Activated CD8-positive, alpha-beta memory T cell treated with anti-CD3 and anti-CD28 coated beads, Interleukin-2, amount 10 ng/mL, durations not matched to agents 7 days and 5 days (primary cell): ENCODE results near the gene RAB44. TPM values are rescaled to one million over a fixed set of nuclear protein-coding genes. Genes with fewer than 3 reads are reported as not detected.

Experiments
- ATAC-seq: fragments of 150-1000 bp; cut with Tn5 transposase; one replicate; pipeline ENCODE4 v1.10.0; 2021; ENCODE audit warnings: moderate library complexity
- CTCF ChIA-PET: fragments of 350-600 bp; sonication (Branson Sonifier 250); formaldehyde crosslinking; loops from one replicate; lab custom pipeline; 2021; ENCODE audit warnings: antibody characterized with exemption; lab: Charles Lee
- DNase-seq: peaks from one replicate; pipeline ENCODE4 v3.0.0-alpha.2; 2020
- H3K27ac Mint-ChIP-seq: one replicate; pipeline ENCODE4 v1.8.0; 2021; ENCODE audit warnings: mild to moderate bottlenecking, mixed read lengths
- H3K27me3 Mint-ChIP-seq: one replicate; pipeline ENCODE4 v1.8.0; 2021; ENCODE audit warnings: mixed read lengths
- H3K36me3 Mint-ChIP-seq: one replicate; pipeline ENCODE4 v1.8.0; 2021; ENCODE audit warnings: mild to moderate bottlenecking, mixed read lengths
- H3K4me1 Mint-ChIP-seq: one replicate; pipeline ENCODE4 v1.8.0; 2021; ENCODE audit warnings: mixed read lengths
- H3K4me3 Mint-ChIP-seq: one replicate; pipeline ENCODE4 v1.8.0; 2021; ENCODE audit warnings: mild to moderate bottlenecking, moderate library complexity, mixed read lengths
- H3K9me3 Mint-ChIP-seq: one replicate; pipeline ENCODE4 v1.8.0; 2022; ENCODE audit warnings: low read depth, mixed read lengths
- total RNA-seq, 2 experiments: library from RNA; stranded (reverse); gene quantifications; one replicate each; pipeline ENCODE4 v1.2.3, GENCODE V29; 2021

RAB44 gene
- total RNA-seq, 2 experiments from 2014 or later = not detected

DNA sequence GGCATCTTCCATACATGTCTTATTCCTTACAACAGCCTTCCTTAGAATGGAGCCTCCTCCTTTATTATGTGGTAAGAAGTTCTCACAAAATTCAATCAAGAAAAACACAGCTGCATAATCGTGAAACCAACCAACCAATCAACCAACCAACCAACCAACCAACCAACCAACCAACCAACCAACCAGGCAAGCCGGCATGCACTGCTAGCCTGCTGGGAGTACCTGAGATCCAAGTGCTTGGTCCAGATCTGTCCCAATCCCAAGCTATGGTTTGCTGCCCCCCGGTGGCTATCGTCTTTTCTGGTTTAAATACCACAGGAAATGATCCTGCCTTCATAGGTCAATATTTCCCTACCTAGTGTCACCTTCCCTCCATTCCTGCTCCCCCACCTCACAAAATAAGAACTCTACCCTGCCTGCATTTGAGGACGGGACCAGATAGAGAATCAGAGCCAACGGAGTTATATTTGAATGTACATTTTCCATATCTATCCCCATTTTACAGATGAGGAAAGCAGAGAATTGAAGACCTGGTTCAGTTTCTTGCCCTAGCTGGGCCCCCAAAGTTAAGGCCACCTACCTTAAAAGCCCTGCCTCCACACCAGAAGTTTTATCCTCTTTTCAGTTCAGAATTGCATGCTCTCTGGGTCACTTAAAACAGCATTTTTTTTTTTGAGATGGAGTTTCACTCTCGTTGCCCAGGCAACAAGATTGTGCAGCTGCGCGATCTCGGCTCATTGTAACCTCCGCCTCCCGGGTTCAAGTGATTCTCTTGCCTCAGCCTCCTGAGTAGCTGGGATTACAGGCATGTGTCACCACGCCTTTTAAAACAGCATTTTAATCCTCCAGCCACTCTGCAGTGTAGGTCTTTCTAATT is 27.1 kb downstream of the RAB44 start:
- Mint-ChIP-seq H3K9me3 (no peaks in the 10 kb centered on the region), H3K36me3 (no peaks in the 10 kb centered on the region), H3K27ac (no peak overlapping the region), H3K27me3 (no peaks in the 10 kb centered on the region), H3K4me1 (peaks cover 24% of the 10 kb centered on the region), H3K4me3 (no peak overlapping the region)
- CTCF ChIA-PET = interaction anchor here (0.7 to 1.9 kb wide), 15 partner anchors 8 to 113 kb away, joined by 3 to 12 read pairs (median 3); no protein-coding TSS in a partner anchor
- ATAC-seq (no peak), DNase-seq (peak; percentile 75)

DNA sequence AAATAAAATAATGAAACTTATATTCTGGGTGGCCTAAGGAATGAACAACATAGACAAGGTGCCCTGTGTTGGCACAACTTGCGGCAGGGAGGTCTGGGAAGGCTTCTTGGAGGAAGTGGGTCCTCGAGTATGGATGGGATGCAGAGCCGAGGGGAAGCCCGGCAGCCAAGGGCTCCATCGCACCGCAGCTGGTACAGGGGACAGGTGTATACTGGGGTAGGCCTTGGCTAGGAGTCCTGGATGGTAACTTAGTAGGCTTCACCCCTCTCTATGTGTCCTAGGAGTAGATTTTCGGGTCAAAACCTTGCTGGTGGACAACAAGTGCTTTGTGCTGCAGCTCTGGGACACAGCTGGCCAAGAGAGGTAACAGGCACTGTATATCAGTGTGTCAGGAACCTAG is 28.0 kb downstream of the RAB44 start:
- H3K27ac Mint-ChIP-seq = no peak overlapping the region
- no peak for ATAC-seq

DNA sequence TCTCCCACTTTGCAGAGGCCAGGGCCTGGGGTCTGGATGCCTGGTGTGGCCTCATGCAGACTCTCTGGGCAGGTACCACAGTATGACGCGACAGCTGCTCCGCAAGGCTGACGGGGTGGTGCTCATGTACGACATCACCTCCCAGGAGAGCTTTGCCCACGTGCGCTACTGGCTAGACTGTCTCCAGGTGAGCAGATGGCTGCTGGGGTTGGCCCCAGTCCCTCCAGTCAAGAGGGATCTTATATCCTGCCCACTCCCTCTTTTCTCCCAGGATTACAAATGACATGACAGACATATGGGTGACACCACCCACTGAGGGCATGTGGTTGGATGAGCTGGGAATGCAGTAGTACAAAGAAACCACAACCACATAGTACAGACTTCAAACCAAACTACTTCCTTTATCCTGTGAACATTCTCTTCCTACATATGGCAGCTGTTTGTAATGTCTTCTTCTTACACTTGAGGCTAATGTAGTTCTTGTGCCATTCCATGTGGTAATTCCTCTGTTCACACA is 29.9 kb downstream of the RAB44 start:
- Mint-ChIP-seq H3K4me3 (no peak overlapping the region), H3K27ac (no peak overlapping the region), H3K36me3 (no peaks in the 10 kb centered on the region), H3K4me1 (peaks cover 24% of the 10 kb centered on the region), H3K9me3 (no peaks in the 10 kb centered on the region), H3K27me3 (no peaks in the 10 kb centered on the region)
- CTCF ChIA-PET = interaction anchor here (1.3 to 1.5 kb wide), 2 partner anchors 35 to 112 kb away, joined by 5 to 10 read pairs; no protein-coding TSS in a partner anchor
- DNase-seq (no peak), ATAC-seq (peak; percentile 46)

More for the DNA sequence above, 28.0 kb downstream of the RAB44 start:
- Mint-ChIP-seq H3K4me1 (peaks cover 24% of the 10 kb centered on the region), H3K4me3 (no peak overlapping the region), H3K27me3 (no peaks in the 10 kb centered on the region), H3K36me3 (no peaks in the 10 kb centered on the region), H3K9me3 (no peaks in the 10 kb centered on the region)
- CTCF ChIA-PET = interaction anchor here (0.8 to 1.9 kb wide), 4 partner anchors 25 to 110 kb away, joined by 3 to 12 read pairs (median 3); no protein-coding TSS in a partner anchor
- no peak for DNase-seq

DNA sequence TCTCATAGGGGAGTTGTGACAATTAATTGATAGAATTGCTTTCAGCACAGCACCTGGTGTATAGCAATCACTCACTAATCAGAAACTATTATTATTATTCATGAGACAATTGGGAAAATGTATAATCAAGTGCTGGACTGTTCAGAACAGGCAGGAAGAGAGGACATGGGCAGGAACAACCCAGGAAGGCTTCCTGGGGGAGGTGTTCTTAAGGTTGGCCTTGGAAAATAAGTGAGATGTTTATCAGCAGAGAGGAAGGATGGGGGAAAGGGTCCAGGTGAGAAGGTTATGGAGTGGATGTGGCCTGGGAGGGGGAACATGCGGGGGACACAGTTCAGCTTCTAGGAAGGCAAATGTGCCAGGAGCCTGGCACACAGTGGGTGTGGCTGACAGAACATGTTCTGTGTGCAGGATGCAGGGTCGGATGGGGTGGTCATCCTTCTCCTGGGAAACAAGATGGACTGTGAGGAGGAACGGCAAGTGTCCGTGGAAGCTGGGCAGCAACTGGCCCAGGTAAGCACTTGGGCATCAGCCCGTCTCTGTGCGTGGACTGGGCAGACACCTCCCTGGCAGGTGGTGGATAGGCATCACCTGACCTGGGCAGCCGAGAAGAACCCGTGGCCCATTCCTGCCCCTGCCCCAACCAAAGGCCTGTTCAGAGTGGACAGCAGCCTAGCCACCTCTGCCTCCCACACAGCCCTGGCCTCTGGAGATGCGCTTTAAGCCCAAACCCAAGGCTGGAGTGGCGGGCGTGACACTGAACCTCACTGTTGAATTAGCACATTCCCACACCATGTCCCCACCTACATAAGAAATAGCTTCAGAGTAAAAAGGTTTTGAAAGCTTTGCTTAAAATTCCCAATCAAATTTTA is 30.9 kb downstream of the RAB44 start:
- no peak for DNase-seq
- peaks cover 24% of the 10 kb centered on the region for H3K4me1 Mint-ChIP-seq
- H3K36me3 Mint-ChIP-seq = no peaks in the 10 kb centered on the region
- no peaks in the 10 kb centered on the region for H3K27me3 Mint-ChIP-seq
- no peak for ATAC-seq
- no peaks in the 10 kb centered on the region for H3K9me3 Mint-ChIP-seq
- CTCF ChIA-PET = interaction anchor here (0.7 to 1.6 kb wide), 6 partner anchors 24 to 113 kb away, joined by 3 to 10 read pairs (median 3); no protein-coding TSS in a partner anchor
- no peak overlapping the region for H3K4me3 Mint-ChIP-seq
- H3K27ac Mint-ChIP-seq = peak overlapping the region; percentile 42

DNA sequence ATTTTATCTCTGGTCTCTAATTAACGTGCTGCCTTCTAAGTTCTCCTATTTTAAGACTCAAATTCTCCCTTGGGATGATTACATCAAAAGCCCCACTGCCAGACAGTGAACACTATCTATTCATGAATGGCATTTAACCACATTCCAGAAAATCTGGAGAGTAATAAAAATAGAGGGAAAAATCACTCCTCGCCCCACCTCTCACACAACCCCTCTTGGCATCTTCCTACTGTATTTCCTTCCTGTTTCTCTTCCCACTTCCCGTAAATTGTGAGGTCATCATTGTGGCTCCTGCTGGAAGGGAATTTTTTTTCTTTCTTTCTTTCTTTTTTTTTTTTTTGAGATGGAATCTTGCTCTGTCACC is 31.5 kb downstream of the RAB44 start:
- Mint-ChIP-seq H3K4me1 (peaks cover 24% of the 10 kb centered on the region), H3K36me3 (no peaks in the 10 kb centered on the region), H3K9me3 (no peaks in the 10 kb centered on the region), H3K4me3 (no peak overlapping the region), H3K27ac (no peak overlapping the region), H3K27me3 (no peaks in the 10 kb centered on the region)
- ATAC-seq (no peak), DNase-seq (no peak)
- CTCF ChIA-PET = interaction anchor here (0.7 to 1.6 kb wide), 5 partner anchors 24 to 114 kb away, joined by 3 to 10 read pairs (median 3); no protein-coding TSS in a partner anchor

DNA sequence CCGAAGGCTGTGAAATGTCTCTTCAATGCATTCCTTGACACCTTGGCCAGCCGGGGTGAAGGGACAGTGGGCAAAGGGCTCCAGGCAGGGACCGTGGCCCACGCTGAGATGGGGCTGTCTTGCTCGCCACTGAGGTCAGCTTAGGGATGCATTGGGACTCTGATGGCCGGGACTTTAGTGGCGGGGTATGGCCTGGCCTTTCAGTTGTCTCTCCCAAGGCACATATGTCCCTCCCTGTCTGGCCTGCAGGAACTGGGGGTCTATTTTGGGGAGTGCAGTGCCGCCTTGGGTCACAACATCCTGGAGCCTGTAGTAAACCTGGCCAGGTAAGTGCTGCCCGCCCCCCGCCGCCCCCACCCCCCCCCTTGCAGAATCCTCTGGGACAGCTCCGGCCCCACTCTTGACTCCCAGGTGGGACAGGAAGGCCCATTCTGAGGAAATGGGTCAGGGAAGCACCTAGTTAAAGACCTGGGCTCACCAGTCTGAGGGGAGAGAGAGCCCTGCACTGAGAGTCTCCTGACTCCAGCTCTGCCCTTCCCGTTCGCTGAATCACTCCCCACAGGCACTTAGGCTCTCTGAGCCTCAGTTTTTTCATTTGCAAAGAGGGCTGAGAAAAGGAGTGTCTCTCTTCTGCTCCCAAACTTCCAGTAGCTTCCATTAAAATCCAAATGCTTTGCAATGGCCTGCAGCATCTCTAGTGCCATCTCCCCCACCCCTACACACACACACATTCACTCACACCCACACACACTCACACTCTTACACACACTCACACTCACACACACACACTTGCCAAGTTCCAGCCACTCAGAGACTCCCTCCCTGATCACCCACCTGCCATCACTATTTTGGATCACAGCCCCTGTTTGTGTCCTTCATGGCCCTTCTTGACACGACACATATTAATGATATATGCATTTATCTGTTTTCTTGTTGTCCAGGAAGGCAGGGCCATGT is 33.1 kb downstream of the RAB44 start:
- DNase-seq (no peak), ATAC-seq (no peak)
- Mint-ChIP-seq H3K9me3 (no peaks in the 10 kb centered on the region), H3K27ac (no peak overlapping the region), H3K36me3 (no peaks in the 10 kb centered on the region), H3K4me1 (peaks cover 31% of the 10 kb centered on the region), H3K4me3 (no peak overlapping the region), H3K27me3 (no peaks in the 10 kb centered on the region)
- CTCF ChIA-PET = interaction anchor here (0.7 to 1.7 kb wide), 5 partner anchors 35 to 287 kb away, joined by 3 to 7 read pairs (median 3); no protein-coding TSS in a partner anchor

DNA sequence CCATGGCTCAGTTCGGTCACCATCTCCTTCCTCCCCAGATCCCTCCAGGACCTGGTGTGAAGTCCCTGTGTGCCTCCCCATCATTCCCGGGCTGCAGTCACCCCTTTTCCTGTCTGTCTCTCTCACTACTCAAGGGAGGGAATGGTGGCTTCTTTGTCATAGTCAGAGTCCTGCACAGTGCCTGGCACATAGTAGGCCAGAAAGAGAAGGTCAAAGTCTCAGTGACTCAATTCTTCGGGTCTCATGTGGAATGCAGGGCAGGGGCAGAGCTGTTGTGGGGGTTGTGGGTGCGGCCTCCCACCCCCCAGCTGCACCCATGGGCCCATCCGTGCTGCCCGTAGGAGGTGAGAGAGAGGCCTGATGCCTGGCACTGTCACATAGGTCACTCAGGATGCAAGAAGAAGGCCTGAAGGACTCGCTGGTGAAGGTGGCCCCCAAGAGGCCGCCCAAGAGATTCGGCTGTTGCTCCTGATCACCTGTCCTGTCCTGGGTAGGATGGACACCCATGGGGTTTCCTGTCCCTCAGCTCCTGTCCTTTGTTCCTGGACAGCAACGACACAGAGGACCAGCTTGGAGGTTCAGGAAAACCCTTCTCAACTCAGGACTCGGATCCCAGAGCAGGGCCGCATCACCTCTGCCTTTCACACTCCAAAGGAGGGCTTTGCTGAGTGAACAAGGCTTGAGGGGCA is 34.1 kb downstream of the RAB44 start:
- H3K9me3 Mint-ChIP-seq = no peaks in the 10 kb centered on the region
- DNase-seq (no peak), ATAC-seq (no peak)
- no peak overlapping the region for H3K4me3 Mint-ChIP-seq
- H3K4me1 Mint-ChIP-seq = peaks cover 28% of the 10 kb centered on the region
- CTCF ChIA-PET = interaction anchor here (0.6 to 1.8 kb wide), 3 partner anchors 23 to 286 kb away, joined by 5 to 7 read pairs (median 6); no protein-coding TSS in a partner anchor
- H3K27ac Mint-ChIP-seq = no peak overlapping the region
- no peaks in the 10 kb centered on the region for H3K36me3 Mint-ChIP-seq
- no peaks in the 10 kb centered on the region for H3K27me3 Mint-ChIP-seq

DNA sequence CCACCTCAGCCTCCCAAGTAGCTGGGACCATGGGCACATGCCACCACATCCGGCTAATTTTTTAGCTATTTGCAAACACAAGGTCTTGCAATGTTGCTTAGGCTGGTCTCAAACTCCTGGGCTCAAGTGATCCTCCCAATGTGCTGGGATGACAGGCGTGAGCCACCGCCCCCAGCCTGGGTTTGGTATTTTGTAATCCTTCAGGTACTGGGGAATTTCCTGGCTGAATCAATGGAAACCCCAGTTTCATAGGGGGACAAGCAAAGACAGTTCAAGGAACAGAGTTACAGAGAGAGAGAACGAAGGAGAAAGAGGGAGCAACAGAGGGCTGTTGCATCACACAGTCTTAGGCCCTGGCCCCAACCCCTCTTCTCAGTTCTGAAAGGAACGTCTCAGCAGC is 35.7 kb downstream of the RAB44 start:
- H3K27me3 Mint-ChIP-seq = no peaks in the 10 kb centered on the region
- H3K4me1 Mint-ChIP-seq = peaks cover 14% of the 10 kb centered on the region
- no peaks in the 10 kb centered on the region for H3K36me3 Mint-ChIP-seq
- CTCF ChIA-PET = interaction anchor here (0.6 to 4.5 kb wide), 4 partner anchors 9 to 109 kb away, joined by 3 to 33 read pairs (median 4); no protein-coding TSS in a partner anchor
- no peaks in the 10 kb centered on the region for H3K9me3 Mint-ChIP-seq
- H3K4me3 Mint-ChIP-seq = no peak overlapping the region
- DNase-seq (no peak), ATAC-seq (no peak)
- H3K27ac Mint-ChIP-seq = no peak overlapping the region

DNA sequence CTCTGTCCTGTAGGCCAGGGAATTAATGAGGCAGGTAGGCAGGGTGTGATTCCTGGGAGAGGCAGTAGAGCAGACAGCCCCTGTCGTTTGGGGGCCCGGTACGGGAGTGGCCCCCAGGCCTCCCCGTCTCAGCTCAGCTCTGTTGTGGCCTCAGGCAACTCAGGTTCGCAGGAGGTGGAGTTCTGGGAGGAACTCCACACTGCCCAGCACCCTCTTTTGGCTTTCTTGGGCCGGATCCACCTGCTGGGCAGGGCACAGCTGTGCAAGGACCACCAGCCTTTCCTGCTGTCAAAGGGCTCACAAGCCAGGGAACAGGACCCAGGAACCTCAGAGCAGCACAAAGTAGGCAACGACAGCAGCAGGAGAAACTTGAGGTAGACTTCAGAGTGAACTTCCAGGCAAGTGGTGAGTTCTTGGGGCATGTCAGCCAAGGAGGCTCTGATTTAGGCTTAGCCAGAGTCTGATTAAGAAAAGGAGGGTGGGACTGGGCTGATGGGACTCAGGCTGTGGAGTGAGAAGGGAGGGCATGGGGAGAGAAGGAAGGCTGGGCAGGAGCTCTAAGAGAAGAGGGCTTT is 36.9 kb downstream of the RAB44 start:
- Mint-ChIP-seq H3K4me1 (peaks cover 7% of the 10 kb centered on the region), H3K27me3 (no peaks in the 10 kb centered on the region), H3K4me3 (peak overlapping the region; percentile 13), H3K9me3 (no peaks in the 10 kb centered on the region), H3K36me3 (no peaks in the 10 kb centered on the region), H3K27ac (peak overlapping the region; percentile 56)
- ATAC-seq = no peak
- CTCF ChIA-PET = interaction anchor here (0.7 to 4.5 kb wide), 9 partner anchors 10 to 120 kb away, joined by 3 to 33 read pairs (median 5); no protein-coding TSS in a partner anchor
- no peak for DNase-seq

DNA sequence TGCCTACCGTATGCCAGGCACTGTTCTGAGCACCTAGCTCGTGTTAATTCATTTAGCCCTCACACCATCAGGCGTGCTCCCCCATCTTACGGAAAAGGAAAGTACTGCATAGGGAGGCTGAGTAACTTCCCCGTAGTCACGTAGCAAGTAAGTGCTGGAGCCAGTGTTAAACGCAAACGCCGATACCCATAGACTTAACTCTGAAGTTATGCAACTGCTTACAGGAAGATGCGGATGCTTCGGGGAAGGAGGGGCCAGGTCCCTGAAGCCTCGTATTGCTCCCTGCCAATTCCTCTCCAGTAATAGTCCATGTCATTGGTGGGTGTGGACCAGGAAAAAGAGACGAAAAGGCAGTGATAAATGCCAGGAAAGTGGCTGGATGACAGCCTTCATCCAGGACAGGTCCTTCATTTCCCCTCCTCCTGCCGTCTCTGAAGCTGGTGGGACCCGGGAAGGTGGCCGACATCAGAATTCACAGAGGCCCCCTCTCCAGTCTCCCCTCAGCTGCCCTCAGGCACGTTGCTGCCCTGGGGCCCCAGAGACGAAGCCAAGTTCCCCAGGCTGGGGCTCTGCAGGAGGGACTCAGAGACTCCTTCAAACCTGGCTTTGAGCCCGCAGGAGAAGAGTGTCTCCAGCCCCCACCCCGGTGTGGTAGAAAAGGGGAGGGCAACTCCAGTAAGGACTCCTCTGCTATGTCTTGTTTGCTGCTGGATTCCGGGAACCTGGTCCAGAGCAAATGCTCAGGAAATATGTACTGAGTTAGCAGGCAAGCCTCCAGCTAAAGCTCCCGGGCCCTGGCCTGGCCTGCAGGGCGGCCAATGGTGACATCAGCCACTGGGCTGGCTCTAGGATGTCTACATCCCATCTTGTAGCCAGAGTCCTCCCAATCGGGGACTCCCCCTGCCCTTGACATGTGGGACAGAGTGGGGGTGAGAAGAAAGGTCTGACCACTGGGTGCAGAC is 37.8 kb downstream of the RAB44 start:
- H3K27me3 Mint-ChIP-seq = no peaks in the 10 kb centered on the region
- peak overlapping the region; percentile 56 for H3K27ac Mint-ChIP-seq
- H3K9me3 Mint-ChIP-seq = no peaks in the 10 kb centered on the region
- ATAC-seq = peak; percentile 82
- peak overlapping the region; percentile 13 for H3K4me3 Mint-ChIP-seq
- CTCF ChIA-PET = interaction anchor here (0.7 to 4.5 kb wide), 10 partner anchors 11 to 120 kb away, joined by 3 to 33 read pairs (median 4); no protein-coding TSS in a partner anchor
- H3K4me1 Mint-ChIP-seq = peaks cover 9% of the 10 kb centered on the region
- peak; percentile 64 for DNase-seq
- no peaks in the 10 kb centered on the region for H3K36me3 Mint-ChIP-seq
